Omental fat pad (tissue), 4 donors: ENCODE data around the gene JUN. TPM values are rescaled to one million over a fixed set of nuclear protein-coding genes. Genes with fewer than 3 reads are reported as not detected.

Experiments
- ATAC-seq: fragments of 150-250 bp; one replicate; pipeline ENCODE4 v1.9.1; 2016; ENCODE audit warnings: mild to moderate bottlenecking, moderate library complexity; ENCODE audit not compliant: low FRiP score
- DNase-seq: peaks from one replicate; pipeline ENCODE4 v3.0.0-alpha.2; 2019; ENCODE audit warnings: low spot score
- CTCF ChIP-seq, 3 donors: fragments of 450-650 bp; IDR thresholded peaks; one replicate each; pipeline ENCODE4 v1.5.1; 2016 to 2017; ENCODE audit warnings: antibody characterized with exemption in 3 of 3, mild to moderate bottlenecking in 3 of 3, moderate library complexity in 2 of 3
- total RNA-seq, 4 donors: library from RNA; depleted of rRNA; stranded (reverse); fragments of >200 nt; gene quantifications; one replicate each; pipeline ENCODE4 v1.1.0, GENCODE V29; 2016

JUN gene
- total RNA-seq, 4 donors from 2014 or later = 367 to 477 (median 404) TPM

GRCh38 chr1:58815069-58815685 lies 31.3 kb upstream of the JUN start:
- TF ChIP-seq CTCF (IDR thresholded peaks at IDR 0.05) = no peak

GRCh38 chr1:58814251-58815068 lies 30.6 kb upstream of the JUN start:
- DNase-seq (no peak), ATAC-seq (no peak)
- no peak for TF ChIP-seq CTCF (IDR thresholded peaks at IDR 0.05)

More at GRCh38 chr1:58815069-58815685, 31.3 kb upstream of the JUN start:
- DNase-seq = no peak
- ATAC-seq = peak; percentile 39

GRCh38 chr1:58813801-58814200 lies 30.0 kb upstream of the JUN start:
- no peak for TF ChIP-seq CTCF (IDR thresholded peaks at IDR 0.05)
- no peak for DNase-seq
- ATAC-seq = no peak

GRCh38 chr1:58813361-58813760 lies 29.5 kb upstream of the JUN start:
- ATAC-seq (no peak), DNase-seq (no peak)
- no peak for TF ChIP-seq CTCF (IDR thresholded peaks at IDR 0.05)

GRCh38 chr1:58812926-58813325 lies 29.1 kb upstream of the JUN start:
- DNase-seq (no peak), ATAC-seq (no peak)
- TF ChIP-seq CTCF (IDR thresholded peaks at IDR 0.05) = no peak

GRCh38 chr1:58812468-58812867 lies 28.6 kb upstream of the JUN start:
- no peak for ATAC-seq
- TF ChIP-seq CTCF (IDR thresholded peaks at IDR 0.05) = no peak
- no peak for DNase-seq

GRCh38 chr1:58811303-58811702 lies 27.5 kb upstream of the JUN start:
- DNase-seq = no peak

More at GRCh38 chr1:58811303-58811702, 27.5 kb upstream of the JUN start:
- no peak for TF ChIP-seq CTCF (IDR thresholded peaks at IDR 0.05)
- ATAC-seq = no peak
